ENCODE measurements around the gene TMEM191C.
"Not testable (repeated sequence)": the region's sequence is repeated elsewhere in the genome, so short reads cannot be mapped to it uniquely, and the experiment has no call there.

TMEM191C gene

DNA sequence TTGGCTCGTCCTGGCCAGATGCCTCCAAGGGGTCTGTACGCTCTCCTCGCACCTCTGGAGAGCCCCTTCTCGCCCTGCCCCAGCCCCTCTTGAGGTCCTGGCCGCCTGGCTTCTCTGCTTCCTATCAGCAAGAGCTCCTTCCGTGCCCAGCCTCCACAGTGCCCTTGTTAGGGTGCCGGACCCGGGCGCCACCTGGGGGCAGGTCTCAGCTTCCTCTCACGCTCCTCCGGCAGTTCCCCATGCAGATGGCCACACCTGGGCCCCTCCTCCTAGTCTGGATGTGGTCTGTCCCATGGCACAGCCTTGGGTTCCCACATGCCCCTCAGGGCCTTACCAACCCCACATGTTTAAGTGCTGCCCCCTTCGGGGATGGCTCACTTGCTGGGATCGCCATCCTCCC, 6.5 kb downstream of the TMEM191C start:
- not testable (repeated sequence) for DNase-seq (ENCODE audit: low spot score)

DNA sequence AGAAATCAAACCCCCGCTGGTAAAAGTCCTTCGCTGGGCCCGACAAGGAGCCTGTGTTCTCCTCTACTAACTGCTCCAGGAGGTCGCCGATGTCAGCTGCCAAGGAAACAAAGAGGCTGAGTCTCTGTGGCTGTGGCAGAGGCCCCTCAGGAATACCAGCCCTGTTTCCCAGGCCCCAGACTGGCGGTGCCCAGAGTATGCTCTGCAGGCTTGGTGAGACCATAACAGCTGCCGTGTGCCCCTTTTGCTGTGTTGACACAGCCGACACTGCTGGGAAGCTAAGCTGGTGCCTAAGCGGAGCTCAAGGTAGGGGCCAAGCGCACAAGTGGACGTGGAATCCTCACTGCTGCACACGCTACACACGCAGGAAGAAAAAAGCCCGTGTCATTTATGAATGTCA, 16.9 kb downstream of the TMEM191C start:
- not testable (repeated sequence) for DNase-seq (ENCODE audit: low spot score)

DNA sequence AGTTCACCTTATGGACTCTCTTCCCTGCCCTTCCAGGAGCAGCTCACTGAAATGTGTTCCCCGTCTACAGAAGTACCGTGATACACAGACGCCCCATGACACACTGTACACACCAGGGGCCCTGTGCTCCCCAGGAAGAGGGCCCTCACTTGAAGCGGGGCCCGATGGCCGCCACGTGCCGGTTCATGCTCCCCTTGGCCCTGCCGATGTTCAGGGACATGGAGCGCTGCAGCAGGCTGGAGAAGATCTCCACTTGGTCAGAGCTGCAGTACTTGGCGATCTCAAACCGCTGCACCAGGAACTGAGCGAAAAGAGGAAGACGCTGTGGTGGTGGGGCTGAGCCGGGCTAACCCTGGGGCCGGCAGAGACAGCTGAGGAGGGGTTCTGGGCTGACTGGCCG, 20.5 kb downstream of the TMEM191C start:
- not testable (repeated sequence) for DNase-seq (ENCODE audit: low spot score)

DNA sequence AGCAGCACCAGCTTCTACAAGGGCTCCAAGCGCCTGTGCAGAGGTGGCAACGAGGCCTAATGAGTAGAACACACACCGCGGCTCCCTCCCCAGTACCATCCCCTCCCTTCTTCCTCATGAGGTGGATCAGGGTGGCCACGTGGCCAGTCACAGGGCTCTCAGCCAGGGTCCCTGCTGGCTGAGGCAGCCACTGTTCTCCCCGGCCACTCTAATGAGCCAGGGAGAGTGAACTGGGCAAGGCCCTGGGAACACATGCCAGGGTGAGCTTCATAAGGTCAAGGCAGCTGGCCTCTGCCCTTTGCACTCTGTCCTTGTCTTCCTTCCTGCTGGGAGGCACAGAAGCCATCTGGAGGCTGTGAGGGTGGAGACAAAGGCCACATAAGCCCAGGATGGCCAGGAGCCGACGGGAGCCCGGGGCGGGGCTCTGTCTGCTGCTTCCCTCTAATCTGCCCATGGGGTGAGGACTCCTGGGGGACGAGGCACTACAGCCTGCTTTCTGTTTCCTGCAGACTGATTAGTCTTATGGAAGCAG, 22.0 kb downstream of the TMEM191C start:
- not testable (repeated sequence) for DNase-seq (ENCODE audit: low spot score)

DNA sequence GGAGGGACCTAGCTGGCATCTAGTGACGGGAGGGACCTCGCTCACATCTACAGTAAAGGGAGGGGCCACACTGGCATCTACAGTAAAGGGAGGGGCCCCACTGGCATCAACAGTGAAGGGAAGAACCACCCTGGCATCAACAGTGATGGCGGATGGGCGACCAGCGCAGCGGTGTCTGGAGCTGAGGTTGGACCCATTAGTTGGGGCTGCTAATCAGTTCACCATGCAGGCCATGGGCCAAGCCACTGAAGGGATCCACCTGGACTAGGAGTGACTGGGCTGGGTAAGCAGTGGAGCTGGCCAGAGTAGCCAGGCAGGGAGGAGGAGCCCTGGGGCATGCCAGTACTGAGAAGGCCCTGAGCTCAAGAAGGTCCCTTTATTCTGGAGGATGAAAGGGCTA, 23.4 kb downstream of the TMEM191C start:
- not testable (repeated sequence) for DNase-seq (ENCODE audit: low spot score)

DNA sequence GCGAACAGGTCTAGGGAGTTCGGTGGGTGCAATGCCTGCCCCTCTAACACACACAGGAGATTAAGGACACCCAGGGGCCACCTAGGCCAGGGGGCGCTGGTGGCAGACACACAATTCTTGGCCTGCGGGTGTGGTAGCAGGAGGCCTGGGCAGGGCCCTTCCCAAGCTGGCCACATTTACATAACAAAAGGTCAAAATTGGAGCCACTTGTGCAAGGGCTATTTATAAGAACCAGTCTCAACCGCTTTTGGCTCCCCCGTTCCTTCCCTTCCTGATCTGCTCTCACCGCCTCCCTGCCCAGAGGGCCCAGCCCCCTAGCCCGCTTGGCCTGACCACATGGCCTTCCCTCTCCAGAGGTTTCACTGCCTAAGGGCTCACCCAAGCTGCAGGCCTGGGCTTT, 25.1 kb downstream of the TMEM191C start:
- not testable (repeated sequence) for DNase-seq (ENCODE audit: low spot score)

DNA sequence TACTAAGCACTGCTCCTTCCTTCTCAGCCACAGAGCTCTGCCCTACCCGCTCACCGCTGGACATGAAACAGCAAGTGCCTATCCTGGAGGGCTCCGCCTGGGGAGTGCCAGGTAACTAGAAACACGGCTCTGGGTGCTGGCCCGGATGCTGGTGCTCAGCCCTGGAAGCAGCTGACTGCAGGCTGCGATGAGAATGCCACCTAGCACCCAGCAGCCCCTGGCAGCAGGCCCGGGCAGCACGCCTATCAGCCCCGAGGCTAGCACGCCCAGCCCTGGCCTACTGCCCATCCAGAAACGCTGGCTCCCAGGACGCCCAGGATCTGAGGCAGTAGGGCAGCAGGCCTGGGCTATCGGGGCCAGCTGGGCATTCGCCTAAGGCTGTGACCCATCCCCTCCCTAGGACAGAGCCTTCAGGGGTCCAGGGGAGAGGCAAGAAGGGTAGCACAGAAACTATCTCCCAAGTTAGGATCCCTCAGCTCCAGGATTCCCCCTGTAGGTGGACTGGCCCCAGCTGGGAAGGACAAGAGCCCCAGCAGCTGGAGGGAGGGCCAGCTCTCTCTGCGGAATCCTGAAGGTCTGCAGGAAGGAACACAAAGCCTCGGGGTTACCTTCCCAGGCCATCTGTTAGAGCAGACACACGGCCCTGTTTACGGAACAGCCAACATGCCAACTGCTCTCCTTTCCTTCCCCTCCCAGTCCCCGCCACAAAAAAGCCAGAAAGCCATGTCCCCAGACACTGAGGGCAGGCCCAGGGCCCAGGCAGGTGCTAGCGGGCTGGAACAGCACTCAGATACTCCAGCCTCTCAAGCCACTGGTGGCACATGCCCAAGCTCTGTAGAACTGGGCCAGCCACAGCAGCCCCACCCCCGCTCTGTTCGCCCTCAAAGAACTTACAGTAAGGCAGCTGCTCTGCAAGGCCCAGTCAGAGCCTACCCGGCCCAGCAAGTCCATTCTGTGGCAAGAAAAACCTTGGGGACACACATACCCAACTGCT, 26.9 kb downstream of the TMEM191C start:
- DNase-seq (ENCODE audit: low spot score) = not testable (repeated sequence)

DNA sequence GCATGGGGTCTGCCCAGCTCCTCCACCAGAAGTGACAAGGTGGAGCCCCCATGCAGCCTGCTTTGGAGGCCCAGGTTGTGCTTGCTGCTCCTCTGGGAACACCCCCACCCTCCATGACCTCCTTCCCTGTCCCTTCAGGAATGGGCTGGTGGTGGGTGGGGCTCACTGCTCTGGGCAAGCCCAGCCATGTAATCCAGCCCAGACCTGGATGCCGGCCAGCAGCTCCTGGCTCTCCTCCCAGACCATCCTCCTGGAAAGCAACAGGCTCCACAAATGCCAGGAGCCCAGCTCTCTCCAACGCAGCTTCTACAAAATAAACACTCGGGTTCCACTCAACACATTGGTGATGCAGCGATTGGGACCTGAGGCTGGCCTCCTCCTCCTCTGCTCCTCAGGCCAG, 30.8 kb downstream of the TMEM191C start:
- not testable (repeated sequence) for DNase-seq (ENCODE audit: low spot score)

DNA sequence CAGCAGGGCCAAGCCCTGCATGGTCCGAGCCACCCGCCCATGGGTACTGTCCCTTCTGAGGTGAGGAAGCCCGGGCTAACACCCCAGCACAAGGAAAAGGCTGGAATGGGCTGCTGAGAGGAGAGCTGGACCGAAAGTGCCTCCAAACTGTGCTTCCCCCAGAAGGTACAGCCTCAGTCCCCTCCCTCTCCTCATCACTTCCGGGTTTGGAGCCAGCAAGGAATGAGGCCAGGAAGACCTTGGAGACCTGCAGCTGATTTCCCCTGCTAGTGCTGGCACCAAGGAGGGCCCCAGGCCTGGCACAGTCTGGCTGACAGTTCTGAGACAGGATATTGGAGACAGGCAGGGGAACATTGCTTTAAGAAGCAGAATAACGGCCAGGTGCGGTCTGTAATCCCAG, 31.3 kb downstream of the TMEM191C start:
- DNase-seq (ENCODE audit: low spot score) = not testable (repeated sequence)

DNA sequence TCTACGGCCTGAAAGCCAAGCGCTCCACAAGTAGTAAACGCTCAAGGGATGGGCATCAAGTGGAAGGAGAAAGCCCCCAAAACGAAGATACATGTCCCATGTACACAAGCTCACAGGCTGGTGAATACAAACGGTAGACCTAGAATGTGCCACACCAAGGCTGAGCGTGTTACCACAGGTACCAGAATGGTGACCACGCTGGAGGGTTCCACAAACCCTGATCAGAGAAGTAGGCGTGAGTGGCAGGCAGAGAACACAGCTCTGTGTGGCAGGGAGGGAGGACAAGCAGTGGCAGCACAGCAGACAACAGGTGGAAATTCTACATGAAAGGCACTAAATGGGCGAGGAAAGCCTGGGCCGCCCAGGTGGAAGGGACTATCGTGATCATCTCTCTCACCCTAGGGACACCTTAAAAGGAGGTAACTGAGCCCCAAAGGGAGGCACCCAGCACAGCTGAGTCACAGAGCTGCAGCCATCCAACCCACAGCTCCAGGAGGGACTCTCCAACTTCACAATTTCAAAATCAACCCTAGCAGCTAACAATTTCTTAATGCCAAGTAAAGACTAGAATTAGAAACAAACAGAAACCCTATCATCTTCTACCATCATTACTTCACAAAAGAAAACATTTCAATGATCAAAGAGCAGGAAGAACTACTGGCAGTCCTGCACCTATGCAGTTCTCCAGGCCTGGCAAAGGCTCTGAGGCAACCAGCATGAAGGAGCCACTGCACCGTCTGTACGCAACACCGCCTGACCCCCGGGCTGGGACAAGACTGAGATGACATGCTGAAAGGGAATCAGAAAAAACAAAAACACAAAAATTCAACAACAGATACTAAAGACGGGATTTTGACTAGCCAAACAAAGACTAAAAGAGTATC, 32.7 kb downstream of the TMEM191C start:
- DNase-seq (ENCODE audit: low spot score) = not testable (repeated sequence)

DNA sequence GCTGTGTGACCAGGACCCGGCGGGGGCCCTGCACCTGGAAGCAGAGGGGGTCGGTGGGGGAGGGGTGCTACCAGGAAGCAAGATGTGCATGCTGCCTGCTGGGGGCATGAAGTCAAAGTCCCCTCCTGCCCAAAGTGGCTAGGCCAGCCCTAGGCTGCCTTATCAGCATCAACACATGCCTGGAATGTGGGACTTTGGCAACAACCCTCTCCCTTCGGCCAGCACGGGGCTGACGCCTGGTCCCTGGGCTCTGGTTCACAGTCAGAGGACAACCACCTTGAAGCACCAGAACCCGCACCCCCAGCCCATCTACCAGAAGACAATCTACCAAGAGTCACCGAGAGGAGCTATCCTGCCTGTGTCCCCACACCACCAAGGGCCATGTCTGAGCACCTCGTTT, 43.2 kb downstream of the TMEM191C start:
- DNase-seq (ENCODE audit: low spot score) = not testable (repeated sequence)

DNA sequence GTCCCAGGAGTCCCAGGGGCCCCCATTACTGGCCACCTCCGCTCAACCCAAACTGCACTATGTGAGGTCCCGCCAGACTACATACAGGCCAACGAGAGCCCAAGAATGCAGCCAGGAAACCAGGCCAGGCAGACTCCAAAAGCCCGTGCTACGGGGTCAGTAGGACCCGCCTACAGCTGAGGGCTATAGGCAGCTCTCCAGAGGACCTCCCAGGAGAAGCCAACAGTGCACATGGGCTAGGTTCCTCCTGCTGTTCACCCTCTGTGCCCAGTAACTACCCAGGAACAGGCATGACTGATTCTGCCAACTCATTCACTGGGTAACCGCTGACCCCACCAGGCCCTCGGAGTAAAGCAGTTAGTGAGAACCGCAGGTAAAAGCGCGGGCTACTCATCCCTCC, 44.8 kb downstream of the TMEM191C start:
- DNase-seq (ENCODE audit: low spot score) = not testable (repeated sequence)

DNA sequence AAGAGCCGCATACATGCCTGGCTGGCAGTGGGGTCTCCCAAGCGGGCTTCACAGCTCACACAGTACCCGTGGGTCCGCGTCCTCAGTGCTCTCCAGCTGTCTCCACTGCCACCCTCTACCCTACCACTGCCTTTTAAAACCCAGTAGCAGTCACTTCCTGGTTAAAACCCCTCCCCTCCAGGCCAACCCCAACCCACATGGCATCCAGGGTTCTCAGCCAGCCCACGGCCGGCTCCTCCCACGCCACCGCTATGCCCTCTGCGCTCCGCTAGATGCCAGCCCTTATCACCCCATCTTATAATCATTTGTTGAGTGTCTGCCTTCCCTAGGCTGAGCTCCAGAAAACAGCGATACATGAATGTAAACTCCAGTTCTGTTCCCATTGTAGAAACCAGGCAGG, 46.9 kb downstream of the TMEM191C start:
- not testable (repeated sequence) for DNase-seq (ENCODE audit: low spot score)

DNA sequence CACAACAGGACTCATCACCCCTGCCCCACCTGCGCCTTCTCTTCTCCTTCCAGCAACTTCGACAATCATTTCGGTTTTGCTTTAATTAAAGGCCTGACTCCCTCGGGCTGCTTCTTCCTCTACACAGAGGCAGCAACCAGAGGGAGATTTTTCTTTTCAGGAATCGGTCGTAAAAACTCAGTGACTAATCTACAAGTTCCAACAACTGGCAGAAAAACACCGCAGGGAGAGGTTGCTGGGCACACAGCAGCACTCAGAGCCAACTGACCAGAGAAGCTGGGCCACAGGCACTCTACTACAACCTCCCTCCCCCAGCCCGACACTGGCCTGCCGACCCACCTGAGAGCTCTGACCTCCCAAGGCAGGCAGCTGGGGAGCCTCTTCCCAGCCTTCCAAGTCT, 48.0 kb downstream of the TMEM191C start:
- not testable (repeated sequence) for DNase-seq (ENCODE audit: low spot score)

DNA sequence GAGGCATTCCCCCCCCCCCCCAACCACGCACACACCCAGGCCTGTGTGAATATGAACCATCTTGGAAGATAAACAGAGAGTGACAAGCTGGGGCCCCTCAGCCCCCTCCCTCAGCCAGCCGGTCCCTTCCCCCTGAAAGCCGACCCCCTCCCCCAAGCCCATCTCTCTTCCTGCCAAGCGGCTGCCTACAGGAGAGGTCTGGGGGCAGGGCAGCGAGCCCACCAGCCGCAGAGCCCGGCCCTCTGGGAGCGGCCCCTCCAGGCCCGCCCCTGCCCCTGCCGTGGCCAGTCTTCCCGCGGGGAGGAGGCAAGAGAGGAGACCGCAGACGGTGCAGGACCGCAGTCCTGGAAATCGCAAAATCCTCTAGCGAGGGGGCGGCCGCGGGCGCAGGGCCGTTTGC, 49.3 kb downstream of the TMEM191C start:
- not testable (repeated sequence) for DNase-seq (ENCODE audit: low spot score)

DNA sequence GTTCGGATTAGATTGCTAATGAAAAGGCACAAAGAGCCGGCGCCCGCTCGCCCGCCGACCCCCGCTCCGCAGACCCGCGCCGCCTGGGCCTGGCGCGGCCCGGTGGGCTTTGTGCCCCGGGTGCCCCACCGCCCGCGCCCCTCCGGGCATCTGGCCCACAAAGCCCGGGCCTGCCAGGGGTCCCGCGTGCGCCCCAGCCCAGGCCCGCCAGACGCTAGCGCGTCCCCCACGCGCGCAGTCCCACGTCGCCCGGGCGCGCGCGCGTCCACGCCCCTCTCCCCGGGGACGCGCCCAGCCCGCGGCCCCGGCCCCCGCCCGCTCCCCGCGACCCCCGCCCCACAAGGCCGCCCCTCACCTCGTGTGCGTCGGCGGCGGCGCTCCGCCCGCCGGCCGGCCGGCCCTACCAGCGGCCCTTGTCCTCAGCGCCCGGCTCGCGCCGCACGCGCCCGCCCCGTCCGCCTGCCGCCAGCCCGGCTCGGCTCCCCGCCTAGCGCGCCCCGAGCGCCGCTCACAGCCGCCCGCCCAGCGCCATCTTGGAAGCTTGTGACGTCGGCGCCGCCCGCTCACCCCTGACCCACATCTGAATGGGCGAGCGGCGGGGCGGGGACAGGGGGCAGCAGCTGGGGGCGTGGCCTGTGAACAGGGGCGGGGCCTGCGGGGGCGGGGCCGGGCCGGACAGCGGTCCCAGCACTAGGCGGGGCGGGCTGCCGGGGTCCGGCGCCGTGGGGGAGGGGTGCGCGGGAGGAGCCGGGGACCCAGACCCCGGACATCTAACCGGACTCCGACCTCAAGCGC, 50.0 kb downstream of the TMEM191C start:
- not testable (repeated sequence) for DNase-seq (ENCODE audit: low spot score)
